SK-MEL-5 (cell line): ENCODE data around the gene PLEKHH2. TPM values are rescaled to one million over a fixed set of nuclear protein-coding genes. Genes with fewer than 3 reads are reported as not detected.

Source experiments
- DNase-seq: peaks from one replicate; pipeline ENCODE4 v3.0.0-alpha.2; 2016; ENCODE audit warnings: low read depth, low spot score
- in situ Hi-C: cut with HindIII; loops from 2 replicates; pipeline ENCODE4 v1.10.0; 2016; ENCODE audit warnings: low sequenced_read_pairs, high pct_unique_total_duplicates, low pct_unique_long_range_greater_than_20kb
- total RNA-seq: library from RNA; depleted of rRNA; stranded (reverse); fragments of >200 nt; shearing (Covaris generic); gene quantifications from 2 replicates; pipeline ENCODE4 v1.2.3, GENCODE V29; 2014

Gene PLEKHH2
- total RNA-seq, 1 experiment from 2014 or later = 17.6 TPM

DNA sequence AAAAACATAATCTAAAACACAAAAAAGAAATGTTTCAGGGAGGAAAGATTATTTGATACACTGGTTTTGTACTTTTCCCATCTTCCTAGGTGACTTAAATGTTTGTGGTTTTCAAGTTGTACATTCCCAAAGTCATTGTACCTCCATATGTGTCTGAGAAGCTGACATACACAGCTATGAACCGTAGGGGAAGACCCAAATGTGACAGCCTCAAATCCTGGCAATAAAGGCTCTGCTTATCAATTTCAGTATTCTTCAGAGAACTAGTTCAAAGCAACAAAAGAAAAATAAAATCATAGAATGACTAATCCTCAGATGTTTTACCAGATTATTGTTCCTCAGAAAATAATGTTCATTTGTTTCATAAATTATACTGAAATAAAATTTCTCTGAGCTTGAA lies 139.3 kb downstream of the PLEKHH2 start:
- DNase-seq = no peak
- in situ Hi-C loops = no loop called here

DNA sequence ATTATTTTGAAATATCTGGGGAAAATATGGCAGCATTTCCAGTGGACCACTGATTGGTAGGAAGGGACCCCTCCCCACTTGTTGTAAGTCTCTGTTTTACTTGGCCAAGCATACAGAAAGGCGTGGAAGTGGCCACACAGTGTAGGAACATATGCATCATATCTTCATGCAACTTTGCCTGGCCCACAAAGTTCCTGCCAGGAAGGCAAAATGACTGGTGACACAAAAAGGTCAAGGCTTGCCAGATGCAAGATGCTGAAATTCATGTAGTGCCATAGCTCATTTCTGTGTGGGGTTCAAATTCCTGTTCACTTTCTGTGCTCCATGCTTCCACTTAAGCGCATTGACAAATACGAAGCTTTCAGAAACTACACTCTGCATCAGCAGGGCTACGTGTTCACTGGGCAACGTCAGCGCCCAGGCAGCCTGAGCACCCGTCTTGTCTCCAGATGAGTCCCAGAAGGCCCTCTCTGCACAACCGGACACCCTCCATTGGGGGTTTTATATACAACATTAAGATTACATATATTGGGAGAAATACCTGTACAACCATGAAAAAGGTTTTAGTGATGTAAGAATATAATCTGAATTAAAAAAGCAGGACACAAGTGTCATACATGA lies 140.4 kb downstream of the PLEKHH2 start:
- DNase-seq = no peak
- in situ Hi-C loops = no loop called here

GRCh38 chr2:43778233-43778632 lies 141.2 kb downstream of the PLEKHH2 start:
- in situ Hi-C loops = no loop called here
- DNase-seq = peak; percentile 48

DNA sequence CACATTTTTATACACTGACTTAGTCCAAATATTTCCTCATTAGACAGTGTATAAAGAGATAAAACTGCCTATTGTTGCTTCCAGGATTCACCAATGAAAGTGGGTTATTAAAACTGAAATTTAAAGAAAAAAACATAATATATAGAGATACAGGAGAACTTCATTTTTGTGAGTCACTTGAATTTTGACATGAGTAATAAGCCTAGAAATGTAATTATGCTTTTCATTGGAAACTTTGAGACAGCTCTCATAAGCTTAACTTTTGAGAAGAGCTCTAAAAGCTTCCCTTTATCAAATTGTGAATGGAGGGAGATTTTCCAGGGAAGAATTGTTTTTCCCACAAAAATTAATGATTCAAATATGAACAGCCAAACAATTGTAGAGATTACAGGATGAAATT lies 150.8 kb downstream of the PLEKHH2 start:
- no peak for DNase-seq
- in situ Hi-C loops = no loop called here

DNA sequence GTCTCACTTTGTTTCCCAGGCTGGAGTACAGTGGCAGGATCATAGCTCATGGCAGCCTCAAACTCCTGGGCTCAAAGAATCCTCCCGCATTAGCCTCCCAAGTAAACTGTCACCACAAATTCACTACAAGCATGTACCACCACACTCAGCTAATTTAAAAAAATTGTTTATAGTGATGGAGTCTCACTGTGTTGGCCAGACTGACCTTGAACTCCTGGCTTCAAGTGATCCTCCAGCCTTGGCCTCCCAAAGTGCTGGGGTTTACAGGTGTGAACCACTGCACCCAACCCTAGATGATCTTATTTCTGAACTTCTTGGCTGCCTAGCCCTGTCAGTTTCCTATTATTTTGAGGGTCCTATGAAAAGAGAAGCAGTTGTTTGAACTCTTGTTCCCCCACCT lies 151.6 kb downstream of the PLEKHH2 start:
- in situ Hi-C loops = no loop called here
- no peak for DNase-seq

GRCh38 chr2:43790147-43790546 lies 153.1 kb downstream of the PLEKHH2 start:
- in situ Hi-C loops = no loop called here
- no peak for DNase-seq

GRCh38 chr2:43791035-43791765 lies 154.1 kb downstream of the PLEKHH2 start:
- in situ Hi-C loops = no loop called here
- peak; percentile 45 for DNase-seq

DNA sequence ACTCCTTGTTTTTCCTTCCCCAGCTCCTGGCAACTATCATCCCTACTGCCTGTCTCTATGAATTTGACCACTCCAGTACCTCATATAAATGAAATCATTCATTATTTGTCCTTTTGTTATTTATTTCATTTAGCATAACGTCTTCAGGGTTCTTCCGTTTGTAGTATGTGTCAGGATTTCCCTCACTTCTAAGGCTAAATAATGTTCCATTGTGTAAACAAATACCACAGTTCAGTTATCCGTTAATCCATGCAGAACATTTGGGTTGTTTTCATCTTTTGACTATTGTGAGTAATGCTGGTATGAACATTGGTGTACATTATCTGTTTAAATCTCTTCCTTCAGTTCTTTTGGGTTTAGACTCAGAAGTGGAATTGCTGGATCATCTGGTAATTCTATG lies 155.6 kb downstream of the PLEKHH2 start:
- in situ Hi-C loops = no loop called here

GRCh38 chr2:43794956-43795355 lies 157.9 kb downstream of the PLEKHH2 start:
- DNase-seq = no peak
- in situ Hi-C loops = no loop called here

More for the DNA sequence above, 155.6 kb downstream of the PLEKHH2 start:
- peak; percentile 97 for DNase-seq

DNA sequence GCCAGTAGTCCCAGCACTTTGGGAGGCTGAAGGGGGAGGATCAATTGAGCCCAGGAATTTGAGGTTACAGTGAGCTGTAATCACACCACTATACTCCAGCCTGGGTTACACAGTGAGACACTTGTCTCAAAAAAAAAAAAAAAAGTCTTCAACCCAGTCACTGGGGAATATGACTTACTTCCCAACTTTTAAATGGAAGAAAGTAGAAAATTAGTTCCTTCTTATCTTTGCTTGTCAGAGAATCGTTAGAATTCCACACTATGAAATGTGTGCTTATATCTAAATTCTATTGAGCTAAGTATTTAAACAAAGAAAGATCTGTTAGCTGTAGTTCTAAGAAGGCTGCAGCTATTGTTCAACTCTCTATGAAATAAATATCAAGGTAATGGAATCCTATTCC lies 159.1 kb downstream of the PLEKHH2 start:
- DNase-seq = peak; percentile 86
- in situ Hi-C loops = no loop called here

DNA sequence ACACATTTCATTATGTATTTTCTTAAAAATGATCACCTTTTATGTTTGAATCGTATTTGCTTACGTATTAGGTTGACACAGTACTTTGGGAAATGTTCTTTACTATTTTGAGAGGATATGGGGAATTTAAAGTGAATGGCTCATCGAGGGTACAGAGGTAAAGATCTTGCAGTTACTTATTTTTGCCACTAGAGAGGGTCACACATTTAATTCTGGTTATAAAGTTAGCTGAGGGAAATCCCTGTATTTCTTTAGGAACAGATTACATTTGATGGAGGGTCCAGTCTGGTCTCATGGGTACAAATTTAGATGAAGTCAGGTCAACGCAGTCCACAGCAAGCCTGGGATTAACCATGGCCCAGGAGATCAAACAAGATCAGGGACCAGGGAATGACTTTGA lies 161.2 kb downstream of the PLEKHH2 start:
- in situ Hi-C loops = no loop called here

GRCh38 chr2:43800894-43801293 lies 163.8 kb downstream of the PLEKHH2 start:
- DNase-seq = no peak
- in situ Hi-C loops = no loop called here

More for the DNA sequence above, 161.2 kb downstream of the PLEKHH2 start:
- peak; percentile 56 for DNase-seq

GRCh38 chr2:43802135-43802534 lies 165.1 kb downstream of the PLEKHH2 start:
- in situ Hi-C loops = no loop called here
- peak; percentile 42 for DNase-seq

GRCh38 chr2:43803113-43803512 lies 166.1 kb downstream of the PLEKHH2 start:
- in situ Hi-C loops = no loop called here

GRCh38 chr2:43806719-43807031 lies 169.6 kb downstream of the PLEKHH2 start:
- DNase-seq = no peak
- in situ Hi-C loops = no loop called here

More at GRCh38 chr2:43803113-43803512, 166.1 kb downstream of the PLEKHH2 start:
- no peak for DNase-seq

DNA sequence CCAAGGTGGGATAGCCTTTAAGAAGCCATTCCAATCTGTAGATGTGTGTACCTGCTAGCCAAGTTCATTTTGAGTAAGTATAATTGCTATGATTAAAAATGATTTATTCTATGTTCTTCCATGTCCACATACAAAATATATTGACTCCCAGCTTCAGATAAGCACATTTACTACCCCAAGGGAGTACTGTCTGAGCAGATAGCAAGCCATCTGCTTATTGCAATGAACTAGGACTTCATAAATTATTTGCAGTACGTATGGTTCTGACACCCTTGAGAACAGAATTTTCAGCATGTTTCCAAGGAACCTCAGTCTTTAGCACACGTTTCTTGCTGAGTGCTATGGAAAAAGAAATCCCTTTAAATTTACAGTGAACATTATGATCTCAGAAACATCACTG lies 173.4 kb downstream of the PLEKHH2 start:
- no peak for DNase-seq
- in situ Hi-C loops = no loop called here

GRCh38 chr2:43810888-43811287 lies 173.8 kb downstream of the PLEKHH2 start:
- in situ Hi-C loops = no loop called here
- no peak for DNase-seq

GRCh38 chr2:43812006-43812405 lies 174.9 kb downstream of the PLEKHH2 start:
- in situ Hi-C loops = no loop called here
- no peak for DNase-seq

DNA sequence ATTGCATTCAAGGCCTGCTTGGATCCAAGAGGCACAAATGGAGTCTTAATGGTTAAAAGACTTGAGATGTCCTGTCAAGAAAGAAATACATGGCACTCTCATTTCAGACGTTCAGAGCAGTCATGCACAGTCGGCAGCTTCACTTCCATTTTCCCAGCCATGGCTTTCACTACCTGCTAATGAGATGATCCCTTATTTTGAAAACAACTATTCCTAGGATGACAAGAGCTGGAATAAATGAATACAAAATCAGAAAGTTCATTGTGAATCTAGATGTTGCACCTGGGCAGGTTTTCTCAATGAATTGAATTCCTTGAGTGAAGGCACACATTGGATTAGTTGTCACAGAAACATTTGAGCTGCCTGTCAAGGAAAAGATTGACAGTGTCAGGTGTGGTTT lies 175.9 kb downstream of the PLEKHH2 start:
- in situ Hi-C loops = no loop called here
- no peak for DNase-seq
